GM12801 (cell line): ENCODE data around the gene DVL3.

Source experiments
- TF ChIP-seq, protein P1 (sequence below): IDR thresholded peaks from one replicate; pipeline ENCODE4 v1.5.1; 2011; ENCODE audit warnings: control low read depth; ENCODE audit not compliant: insufficient read length; ENCODE audit errors: extremely low read depth

Gene DVL3

DNA sequence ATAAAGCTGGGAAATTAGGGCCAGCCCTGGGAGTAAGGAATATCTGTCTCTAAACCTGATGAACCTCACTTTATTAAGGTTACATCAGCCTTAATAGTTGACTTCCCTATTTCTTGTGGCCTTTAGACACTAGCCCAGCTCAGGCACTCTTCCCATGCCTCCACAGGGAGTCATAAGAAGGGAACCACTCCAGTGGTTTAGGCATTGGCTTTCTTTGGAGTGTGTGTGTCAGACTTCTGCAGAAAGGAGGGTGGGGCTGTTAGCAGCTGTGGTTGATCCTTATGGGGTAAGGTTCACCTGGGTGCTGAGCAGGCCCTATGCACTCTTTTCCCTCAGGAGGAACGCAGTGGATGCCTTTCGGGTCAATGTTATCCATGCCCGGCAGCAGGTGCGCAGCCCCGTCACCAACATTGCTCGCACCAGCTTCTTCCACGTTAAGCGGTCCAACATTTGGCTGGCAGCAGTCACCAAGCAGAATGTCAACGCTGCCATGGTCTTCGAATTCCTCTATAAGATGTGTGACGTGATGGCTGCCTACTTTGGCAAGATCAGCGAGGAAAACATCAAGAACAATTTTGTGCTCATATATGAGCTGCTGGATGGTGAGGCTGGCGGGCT, 23.5 kb downstream of the DVL3 start:
- TF ChIP-seq, protein P1, sequence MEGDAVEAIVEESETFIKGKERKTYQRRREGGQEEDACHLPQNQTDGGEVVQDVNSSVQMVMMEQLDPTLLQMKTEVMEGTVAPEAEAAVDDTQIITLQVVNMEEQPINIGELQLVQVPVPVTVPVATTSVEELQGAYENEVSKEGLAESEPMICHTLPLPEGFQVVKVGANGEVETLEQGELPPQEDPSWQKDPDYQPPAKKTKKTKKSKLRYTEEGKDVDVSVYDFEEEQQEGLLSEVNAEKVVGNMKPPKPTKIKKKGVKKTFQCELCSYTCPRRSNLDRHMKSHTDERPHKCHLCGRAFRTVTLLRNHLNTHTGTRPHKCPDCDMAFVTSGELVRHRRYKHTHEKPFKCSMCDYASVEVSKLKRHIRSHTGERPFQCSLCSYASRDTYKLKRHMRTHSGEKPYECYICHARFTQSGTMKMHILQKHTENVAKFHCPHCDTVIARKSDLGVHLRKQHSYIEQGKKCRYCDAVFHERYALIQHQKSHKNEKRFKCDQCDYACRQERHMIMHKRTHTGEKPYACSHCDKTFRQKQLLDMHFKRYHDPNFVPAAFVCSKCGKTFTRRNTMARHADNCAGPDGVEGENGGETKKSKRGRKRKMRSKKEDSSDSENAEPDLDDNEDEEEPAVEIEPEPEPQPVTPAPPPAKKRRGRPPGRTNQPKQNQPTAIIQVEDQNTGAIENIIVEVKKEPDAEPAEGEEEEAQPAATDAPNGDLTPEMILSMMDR, result no peak

DNA sequence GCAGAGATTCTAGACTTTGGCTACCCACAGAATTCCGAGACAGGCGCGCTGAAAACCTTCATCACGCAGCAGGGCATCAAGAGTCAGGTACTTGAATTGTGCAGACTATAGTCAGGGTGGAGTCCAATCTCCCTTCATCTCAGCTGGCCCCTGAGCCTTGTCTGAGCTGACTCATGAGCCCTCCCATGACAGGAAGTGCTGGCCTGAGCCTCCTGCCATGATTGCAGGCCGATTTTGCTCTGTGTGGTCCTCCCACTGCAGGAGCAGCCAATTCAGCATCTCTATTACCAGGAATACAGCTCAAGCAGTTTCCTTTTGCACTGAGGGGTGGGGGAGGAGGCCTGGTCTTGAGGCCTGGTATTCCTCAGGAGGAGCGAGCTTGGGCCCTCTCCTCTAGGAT, 25.0 kb downstream of the DVL3 start:
- TF ChIP-seq, protein P1, result no peak

DNA sequence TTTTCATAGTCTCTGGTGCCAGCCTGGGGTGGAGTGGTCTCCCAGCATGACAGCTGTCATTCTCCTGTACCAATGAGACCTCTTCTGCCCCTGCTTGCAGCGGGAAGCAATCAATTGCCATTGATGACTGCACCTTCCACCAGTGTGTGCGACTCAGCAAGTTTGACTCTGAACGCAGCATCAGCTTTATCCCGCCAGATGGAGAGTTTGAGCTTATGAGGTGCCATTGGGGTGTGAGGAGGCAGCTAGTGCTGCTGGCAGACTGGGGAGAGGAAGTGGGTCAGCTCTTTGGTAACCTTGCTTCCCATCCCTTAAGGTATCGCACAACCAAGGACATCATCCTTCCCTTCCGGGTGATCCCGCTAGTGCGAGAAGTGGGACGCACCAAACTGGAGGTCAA, 26.4 kb downstream of the DVL3 start:
- TF ChIP-seq, protein P1, result no peak

DNA sequence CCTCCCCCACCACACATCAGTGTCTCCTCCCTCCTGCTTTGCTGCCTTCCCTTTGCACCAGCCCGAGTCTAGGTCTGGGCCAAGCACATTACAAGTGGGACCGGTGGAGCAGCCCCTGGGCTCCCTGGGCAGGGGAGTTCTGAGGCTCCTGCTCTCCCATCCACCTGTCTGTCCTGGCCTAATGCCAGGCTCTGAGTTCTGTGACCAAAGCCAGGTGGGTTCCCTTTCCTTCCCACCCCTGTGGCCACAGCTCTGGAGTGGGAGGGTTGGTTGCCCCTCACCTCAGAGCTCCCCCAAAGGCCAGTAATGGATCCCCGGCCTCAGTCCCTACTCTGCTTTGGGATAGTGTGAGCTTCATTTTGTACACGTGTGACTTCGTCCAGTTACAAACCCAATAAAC, 28.5 kb downstream of the DVL3 start:
- TF ChIP-seq, protein P1, result no peak

DNA sequence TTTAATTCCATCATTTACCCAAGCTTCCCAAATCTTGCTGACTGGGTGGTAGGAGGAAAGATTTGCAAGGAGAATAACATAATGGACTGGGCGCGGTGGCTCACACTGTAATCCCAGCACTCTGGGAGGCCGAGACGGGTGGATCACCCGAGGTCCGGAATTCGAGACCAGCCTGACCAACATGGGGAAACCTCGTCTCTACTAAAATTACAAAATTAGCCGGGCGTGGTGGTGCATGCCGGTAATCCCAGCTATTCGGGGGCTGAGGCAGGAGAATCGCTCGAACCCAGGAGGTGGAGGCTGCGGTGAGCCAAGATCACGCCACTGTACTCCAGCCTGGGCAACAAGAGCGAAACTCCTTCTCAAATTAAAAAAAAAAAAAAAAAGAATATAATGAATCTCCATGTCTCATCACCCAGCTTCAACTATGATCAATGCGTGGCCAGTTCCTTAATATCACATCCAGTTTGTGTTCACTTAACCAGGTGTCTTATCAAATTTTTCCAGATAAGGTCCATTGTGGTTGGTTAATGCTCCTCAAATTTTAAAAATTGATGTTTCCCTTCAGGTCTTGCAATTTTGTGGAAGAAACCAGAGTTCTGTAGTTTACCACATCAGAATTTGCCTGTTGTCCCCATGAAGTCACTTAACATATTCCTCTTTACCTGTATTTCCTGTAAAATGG, 29.5 kb downstream of the DVL3 start:
- TF ChIP-seq, protein P1, result no peak

DNA sequence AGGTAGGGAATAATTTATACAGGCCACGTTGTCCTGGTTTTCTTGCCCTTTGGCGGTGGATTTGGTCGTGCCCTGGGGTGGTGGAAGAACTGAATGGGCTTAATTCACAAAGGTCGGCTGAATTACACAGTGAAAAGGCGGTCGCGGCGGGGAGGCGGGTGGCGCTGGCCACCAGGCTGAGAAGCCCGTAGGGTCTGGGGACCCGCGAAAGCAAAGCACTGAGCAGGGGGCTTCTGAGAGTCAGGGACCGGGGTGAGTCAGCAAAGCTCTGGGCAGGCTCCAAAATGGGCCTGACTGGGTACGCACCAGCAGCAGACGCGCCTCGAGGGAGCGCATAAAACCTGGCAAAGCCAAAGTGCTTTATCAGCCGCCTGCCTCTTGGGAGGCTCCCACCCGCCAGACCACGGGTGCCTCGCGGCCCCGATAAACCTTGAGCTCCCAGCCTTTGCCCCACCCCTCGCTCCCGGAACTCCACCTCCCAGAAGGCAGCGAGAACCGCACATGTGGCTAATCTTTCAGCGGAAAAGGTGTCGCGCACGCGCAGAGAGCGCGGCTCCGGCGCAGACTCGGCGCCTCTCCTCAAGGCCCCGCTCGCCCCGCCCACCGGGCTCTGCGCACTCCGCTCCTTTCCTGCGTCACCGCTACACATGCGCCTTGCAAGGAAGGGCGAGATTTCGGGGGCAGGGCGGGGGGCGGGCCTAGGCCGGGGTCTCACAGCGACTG, 30.4 kb downstream of the DVL3 start:
- TF ChIP-seq, protein P1, result no peak

DNA sequence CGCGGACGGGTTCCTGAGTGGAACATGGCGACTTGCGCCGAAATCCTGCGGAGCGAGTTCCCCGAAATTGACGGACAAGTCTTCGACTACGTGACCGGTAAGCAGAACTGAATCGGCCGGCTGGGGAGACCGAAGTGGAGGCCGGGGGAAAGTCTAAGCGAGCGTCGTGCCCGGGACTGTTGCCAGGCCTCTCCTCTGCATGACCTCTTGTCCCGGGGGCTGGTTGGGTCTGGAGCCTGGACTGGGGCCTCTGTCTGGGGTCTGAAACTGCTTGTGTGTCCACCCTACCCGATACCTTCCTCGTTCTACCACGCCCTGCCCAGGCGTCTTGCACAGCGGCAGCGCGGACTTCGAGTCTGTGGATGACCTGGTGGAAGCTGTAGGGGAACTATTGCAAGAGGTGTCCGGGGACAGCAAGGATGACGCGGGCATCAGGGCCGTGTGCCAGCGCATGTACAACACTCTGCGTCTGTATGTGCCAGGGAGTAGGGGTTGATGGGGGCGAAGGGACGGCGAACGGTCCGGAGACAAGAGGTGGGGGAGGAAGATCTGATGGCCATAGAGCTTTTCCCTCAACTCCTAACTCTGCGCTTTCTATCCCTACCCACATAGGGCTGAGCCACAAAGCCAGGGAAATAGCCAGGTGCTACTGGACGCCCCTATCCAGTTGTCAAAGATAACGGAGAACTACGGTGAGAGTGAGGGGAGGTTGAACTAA, 31.2 kb downstream of the DVL3 start, which contains the start of gene ABCF3:
Gene ABCF3 (plus strand): TSS at position 16 of the 718 bp plus-strand sequence. CDS start 9 bp downstream, at position 25.
- TF ChIP-seq, protein P1, result no peak
